Measurements from ENCODE around the gene C2orf69.
"Not testable (repeated sequence)": the region's sequence is repeated elsewhere in the genome, so short reads cannot be mapped to it uniquely, and the experiment has no call there.

The C2orf69 gene

GRCh38 chr2:199911052-199911876, at the start of gene C2orf69:
Gene C2orf69, plus strand, starts transcription at chr2:199911293. Its CDS starts 146 bp downstream, at chr2:199911439.
- DNase-seq (ENCODE audit: low read depth), result peak; percentile 98

- peak; percentile 22 for DNase-seq (ENCODE audit: low read depth)
Measured at GRCh38 chr2:199862788-199863187, 48.3 kb upstream of the C2orf69 start.

- no peak for DNase-seq (ENCODE audit: low read depth)
Measured at GRCh38 chr2:199865905-199866304, 45.2 kb upstream of the C2orf69 start.

DNA sequence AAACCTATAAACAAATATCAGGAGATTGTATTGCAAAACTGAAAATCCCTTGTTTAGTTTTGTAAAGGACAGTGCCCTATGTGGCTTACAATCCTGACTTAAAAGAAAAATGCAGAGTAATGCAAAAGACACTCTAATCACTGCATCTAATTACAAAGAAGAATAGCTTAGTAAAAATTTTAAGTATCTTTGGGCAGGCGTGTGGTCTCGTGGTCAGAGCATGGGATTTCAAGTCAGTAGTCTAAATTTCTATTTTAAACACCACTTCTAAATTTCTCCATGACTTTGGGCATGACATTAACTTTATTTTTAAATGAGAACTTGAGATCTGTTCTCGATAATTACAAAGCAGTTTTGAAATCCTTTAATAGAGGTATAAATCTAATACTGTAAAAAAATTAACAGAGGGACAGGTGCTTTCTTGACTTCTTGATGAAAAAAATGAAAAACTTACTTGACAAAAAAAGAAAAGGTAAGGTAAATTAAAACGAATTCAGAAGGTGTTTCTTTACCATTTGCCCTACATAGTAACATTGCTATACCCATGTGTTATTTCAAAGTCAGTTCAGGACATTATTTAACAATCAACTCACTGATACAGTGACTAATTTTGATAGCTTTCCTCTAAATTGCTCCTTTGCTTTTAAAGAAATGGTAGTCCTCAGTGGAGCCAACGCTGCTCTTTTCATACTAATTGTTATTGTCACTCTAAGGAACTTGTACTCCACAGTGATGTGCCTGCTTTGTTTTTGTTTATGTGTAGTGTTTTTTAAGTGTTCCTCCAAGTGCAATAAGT, 42.5 kb upstream of the C2orf69 start:
- DNase-seq (ENCODE audit: low read depth), result no peak

DNA sequence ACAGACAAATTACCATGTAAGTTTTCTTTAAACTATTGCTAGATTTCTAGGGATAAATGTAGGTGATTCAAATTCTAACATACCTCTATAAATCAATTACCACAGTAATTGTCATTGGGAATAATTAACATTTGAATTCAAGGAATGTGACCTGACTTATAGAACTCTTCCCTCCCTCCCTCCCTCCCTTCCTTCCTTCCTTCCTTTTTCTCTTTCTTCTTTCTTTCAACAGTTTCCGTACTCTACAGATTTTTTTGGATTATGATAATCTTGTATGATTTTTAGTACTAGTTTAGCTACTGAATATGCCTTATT, 41.9 kb upstream of the C2orf69 start:
- DNase-seq (ENCODE audit: low read depth), result no peak

GRCh38 chr2:199869653-199870052, 41.4 kb upstream of the C2orf69 start:
- DNase-seq (ENCODE audit: low read depth), result no peak

GRCh38 chr2:199870581-199870980, 40.5 kb upstream of the C2orf69 start:
- DNase-seq (ENCODE audit: low read depth), result no peak

DNA sequence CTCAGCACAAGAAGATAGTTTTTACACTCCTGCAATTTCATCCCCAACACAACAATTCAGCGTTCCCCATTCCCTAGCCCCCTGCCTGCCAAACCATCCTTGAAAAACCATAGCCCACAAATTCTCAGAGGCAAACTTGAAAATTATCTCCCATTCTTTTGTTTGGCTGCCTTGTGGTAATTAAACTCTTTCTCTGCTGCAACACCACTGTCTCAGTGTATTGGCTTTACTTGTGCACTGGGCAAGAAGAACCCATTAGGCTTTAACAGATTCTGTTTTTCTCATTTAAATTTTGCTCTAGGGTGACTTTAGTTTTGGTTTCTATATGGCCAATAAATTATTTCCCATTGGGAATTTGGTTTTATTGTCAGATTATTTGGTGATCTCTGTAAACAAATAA, 36.9 kb upstream of the C2orf69 start:
- DNase-seq (ENCODE audit: low read depth), result no peak

DNA sequence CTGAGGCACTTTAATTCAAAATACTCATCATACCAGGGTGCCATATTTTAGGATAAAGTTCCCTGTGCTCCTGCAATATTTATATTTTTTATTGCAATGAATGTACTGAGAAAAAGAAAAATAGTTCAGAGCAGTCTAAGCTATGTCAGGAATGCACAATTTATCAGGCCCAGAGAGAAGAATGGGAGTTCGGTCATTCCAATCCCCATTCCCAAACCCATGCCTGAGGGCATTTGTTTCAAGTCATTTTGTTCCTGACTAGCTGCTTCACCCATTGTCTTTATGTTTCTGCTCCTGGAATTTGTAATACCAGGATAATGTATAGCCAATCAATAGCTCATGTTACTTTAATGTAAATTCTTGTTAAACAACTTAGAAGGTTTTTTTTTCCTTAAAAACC, 35.7 kb upstream of the C2orf69 start:
- no peak for DNase-seq (ENCODE audit: low read depth)

DNA sequence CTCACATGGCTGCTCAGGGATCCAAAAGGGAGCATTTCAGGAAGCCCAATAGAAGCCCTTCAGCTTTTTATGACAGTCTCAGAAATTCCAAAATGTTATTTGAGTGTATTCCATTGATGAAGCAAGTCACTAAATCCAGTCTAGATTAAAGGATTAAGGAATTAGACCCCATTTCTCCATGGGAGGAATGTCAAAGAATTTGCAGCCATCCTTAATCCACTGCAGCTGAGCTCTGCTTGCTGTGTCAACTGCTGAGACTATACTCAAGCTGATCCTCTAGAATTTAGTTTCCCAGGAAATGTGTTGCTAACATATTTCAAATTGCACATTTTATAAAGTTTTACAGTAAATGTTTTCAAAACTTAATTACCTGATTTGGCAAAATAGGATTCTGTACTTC, 28.4 kb upstream of the C2orf69 start:
- DNase-seq (ENCODE audit: low read depth), result no peak

GRCh38 chr2:199883474-199884212, 27.4 kb upstream of the C2orf69 start:
- no peak for DNase-seq (ENCODE audit: low read depth)

- no peak for DNase-seq (ENCODE audit: low read depth)
Measured at GRCh38 chr2:199895406-199895805, 15.7 kb upstream of the C2orf69 start.

- DNase-seq (ENCODE audit: low read depth), result no peak
Measured at GRCh38 chr2:199896617-199897016, 14.5 kb upstream of the C2orf69 start.

DNA sequence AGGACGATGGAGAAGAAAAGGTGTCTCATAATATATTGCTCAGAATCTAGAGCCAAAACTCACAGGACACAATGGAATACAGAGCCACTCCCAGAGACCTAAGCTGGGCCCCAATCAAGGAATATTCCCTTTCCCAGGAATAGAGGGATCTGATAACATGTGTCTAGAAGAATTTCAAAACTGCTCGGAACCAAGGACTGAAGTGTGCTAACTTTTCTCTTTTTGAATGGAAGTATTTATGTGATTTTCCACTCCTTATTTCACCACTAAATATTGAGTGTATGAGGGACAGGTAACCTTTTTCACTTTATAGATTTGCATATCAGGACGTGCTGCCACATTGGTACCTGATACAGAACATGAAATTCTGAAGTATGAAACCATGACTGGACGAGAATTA, 9.2 kb upstream of the C2orf69 start:
- DNase-seq (ENCODE audit: low read depth), result no peak

DNA sequence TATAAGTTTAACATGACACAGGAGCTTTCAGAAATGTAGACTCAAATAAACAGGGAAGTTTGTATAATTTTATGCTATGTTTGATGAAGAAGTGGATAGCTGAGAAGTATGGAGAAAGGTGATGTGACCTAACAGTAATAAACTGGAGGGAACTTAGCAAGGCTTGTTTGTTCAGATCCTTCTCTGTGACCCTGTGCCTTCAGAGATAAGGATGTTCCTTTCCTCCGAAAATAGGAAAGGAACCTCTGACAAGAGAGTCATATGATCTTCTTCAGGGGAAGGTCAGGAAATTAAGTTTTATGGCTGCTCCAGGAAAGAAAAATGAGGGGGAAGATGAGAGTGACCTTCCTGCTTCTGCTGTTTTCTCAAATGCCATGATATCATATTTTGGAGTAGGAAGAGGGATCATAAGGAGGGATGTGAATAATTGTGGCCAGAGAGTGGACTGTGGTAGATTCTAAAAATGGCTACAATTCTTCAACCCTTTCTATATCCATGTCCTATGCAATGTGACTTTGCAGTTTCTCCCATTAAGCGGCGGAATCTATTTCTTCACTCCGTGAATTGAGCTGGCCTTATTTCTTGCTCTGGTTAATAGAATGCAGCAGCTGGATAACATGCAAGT, 8.5 kb upstream of the C2orf69 start:
- DNase-seq (ENCODE audit: low read depth), result no peak

DNA sequence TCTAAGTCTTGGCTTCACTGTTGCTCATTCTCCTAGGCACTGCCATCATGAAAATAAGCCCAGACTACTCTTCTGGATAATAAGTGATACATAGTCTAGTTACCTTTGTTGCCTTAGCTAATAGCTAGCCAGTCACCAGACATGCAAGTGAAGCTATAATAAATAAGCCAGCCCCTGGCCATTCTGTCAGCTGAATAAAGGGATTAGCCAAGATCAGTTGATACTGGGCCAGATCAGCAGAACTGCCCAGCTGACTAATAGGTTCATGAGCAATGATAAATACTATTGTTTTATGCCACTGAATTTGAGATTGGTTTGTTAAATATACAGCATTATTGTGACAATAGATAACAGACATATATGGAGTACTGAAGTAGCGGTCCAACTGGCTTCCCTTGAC, 8.0 kb upstream of the C2orf69 start:
- no peak for DNase-seq (ENCODE audit: low read depth)

- no peak for DNase-seq (ENCODE audit: low read depth)
Measured at GRCh38 chr2:199907008-199907714, 3.9 kb upstream of the C2orf69 start.

DNA sequence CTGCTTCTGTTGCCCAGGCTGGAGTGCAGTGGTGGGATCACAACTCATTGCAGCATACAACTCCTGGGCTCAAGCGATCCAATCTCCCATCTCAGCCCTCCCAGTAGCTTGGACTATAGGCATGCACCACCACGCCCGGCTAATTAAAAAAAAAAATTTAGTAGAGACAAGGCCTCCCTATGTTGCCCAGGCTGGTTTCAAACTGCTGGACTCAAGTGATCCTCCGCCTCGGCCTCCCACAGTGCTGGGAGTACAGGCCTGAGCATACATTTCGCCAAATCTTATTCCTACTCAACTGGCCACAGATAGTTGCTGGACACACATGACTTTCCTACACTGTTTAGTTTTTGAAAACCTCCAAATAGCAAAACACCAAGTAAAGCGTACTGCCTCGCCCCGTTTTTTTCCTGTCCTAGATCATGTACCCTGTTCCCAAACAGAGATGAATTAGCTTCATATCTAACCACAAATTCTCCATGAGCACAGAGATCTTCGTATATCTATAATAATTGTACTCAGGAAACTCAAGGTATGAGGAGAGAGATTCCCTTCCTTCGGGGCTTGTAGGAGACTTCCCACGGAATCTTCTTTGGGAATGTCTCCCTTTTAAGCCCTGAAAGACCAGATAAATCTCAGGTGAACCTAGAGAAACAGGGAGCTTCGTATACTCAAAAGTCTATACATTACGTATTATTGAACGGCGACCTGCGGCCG, 598 bp upstream of the C2orf69 start:
- DNase-seq (ENCODE audit: low read depth), result no peak

- DNase-seq (ENCODE audit: low read depth), result no peak
Measured at GRCh38 chr2:199911877-199912161, 726 bp downstream of the C2orf69 start.

DNA sequence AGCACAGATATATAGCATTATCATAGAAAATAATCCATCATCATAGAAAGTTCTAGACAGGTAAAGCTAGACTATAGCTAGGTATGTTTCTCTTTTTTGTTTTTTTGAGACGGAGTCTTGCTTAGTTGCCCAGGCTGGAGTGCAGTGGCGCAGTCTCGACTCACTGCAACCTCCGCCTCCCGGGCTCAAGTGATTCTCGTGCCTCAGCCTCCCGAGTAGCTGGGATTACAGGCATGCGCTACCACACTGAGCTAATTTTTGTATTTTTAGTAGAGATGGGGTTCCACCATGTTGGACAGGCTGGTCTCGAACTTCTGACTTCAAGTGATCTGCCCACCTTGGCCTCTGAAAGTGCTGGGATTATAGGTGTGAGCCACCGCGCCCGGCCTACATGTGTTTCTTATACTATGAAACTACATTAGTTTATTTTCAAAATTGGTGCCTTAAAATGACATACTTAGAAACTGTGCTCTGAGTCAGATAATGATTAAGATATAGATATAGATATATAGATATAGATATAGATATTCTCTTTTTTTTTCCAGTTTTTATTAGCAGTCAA, 1.5 kb downstream of the C2orf69 start:
- not testable (repeated sequence) for DNase-seq (ENCODE audit: low read depth)
